ENCODE results near the gene LYRM4.

LYRM4 gene

DNA sequence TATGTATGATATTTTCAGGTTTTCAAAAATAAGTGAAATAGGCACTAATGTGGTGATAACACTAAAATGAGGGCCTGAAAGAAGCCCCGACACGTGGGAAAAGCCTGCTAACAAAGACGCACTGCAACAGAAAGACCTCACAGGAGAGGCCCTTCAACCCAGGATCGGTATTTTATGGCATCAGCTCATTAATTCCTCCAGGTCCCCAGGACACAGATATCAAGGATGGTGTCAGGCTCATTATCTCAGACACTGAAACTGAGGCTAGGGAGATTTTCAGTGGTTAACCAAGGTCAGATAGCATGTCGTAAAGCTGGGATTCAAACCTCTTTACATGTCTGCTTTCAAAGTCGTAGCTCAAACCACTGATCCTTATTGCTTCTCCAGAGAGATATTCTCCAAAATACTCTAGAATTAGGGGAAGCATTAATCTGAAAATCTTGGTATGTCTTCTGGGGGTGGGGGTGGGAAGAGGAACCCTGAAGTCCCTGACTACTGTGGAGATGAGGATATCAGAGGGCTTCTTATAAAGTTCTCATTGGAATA is 111.5 kb downstream of the LYRM4 start:
- H3K36me3 ChIP-seq: no peaks in the 10 kb centered on the region
- H3K4me3 ChIP-seq: no peak overlapping the region
- H3K4me1 ChIP-seq: peaks cover 28% of the 10 kb centered on the region
- H3K27me3 ChIP-seq: no peaks in the 10 kb centered on the region
- no peak overlapping the region for H3K9ac ChIP-seq
- H3K9me3 ChIP-seq: no peaks in the 10 kb centered on the region
- H3K4me2 ChIP-seq: no peak overlapping the region
- H4K20me1 ChIP-seq: no peaks in the 10 kb centered on the region
- TF ChIP-seq Cebpa-rat (IDR thresholded peaks at IDR 0.05): no peak
- H3K27ac ChIP-seq: no peak overlapping the region

- H3K4me2 ChIP-seq: no peak overlapping the region
These were observed 114.4 kb downstream of the LYRM4 start for GRCh38 chr6:5146398-5146797.

GRCh38 chr6:5143634-5144311 is 117.0 kb downstream of the LYRM4 start:
- H3K4me3 ChIP-seq: no peak overlapping the region
- TF ChIP-seq Cebpa-rat (IDR thresholded peaks at IDR 0.05): no peak
- H4K20me1 ChIP-seq: no peaks in the 10 kb centered on the region
- H3K36me3 ChIP-seq: no peaks in the 10 kb centered on the region
- no peak overlapping the region for H3K4me2 ChIP-seq
- no peaks in the 10 kb centered on the region for H3K9me3 ChIP-seq
- H3K9ac ChIP-seq: no peak overlapping the region
- H3K27me3 ChIP-seq: no peaks in the 10 kb centered on the region
- no peak overlapping the region for H3K27ac ChIP-seq
- peaks cover 34% of the 10 kb centered on the region for H3K4me1 ChIP-seq

More at GRCh38 chr6:5146398-5146797, 114.4 kb downstream of the LYRM4 start:
- Histone ChIP-seq H3K27ac (no peak overlapping the region), H3K9ac (no peak overlapping the region), H3K9me3 (no peaks in the 10 kb centered on the region), H3K4me3 (no peak overlapping the region), H3K27me3 (no peaks in the 10 kb centered on the region), H4K20me1 (no peaks in the 10 kb centered on the region), H3K36me3 (no peaks in the 10 kb centered on the region), H3K4me1 (peaks cover 18% of the 10 kb centered on the region)
- TF ChIP-seq Cebpa-rat (IDR thresholded peaks at IDR 0.05): no peak

- no peak overlapping the region for H3K4me2 ChIP-seq
- H3K4me3 ChIP-seq: no peak overlapping the region
- H4K20me1 ChIP-seq: no peaks in the 10 kb centered on the region
- H3K36me3 ChIP-seq: no peaks in the 10 kb centered on the region; the same call in 1 of the 2 replicates
- peaks cover 36% of the 10 kb centered on the region for H3K4me1 ChIP-seq
- no peak for TF ChIP-seq Cebpa-rat (IDR thresholded peaks at IDR 0.05)
- no peak overlapping the region for H3K9ac ChIP-seq
- H3K27ac ChIP-seq: peak overlapping the region; percentile 16; the same call in 1 of the 2 replicates
- H3K9me3 ChIP-seq: no peaks in the 10 kb centered on the region
- H3K27me3 ChIP-seq: no peaks in the 10 kb centered on the region
These were observed 117.8 kb downstream of the LYRM4 start for GRCh38 chr6:5142915-5143314.

GRCh38 chr6:5142131-5142530 is 118.6 kb downstream of the LYRM4 start:
- Histone ChIP-seq H3K9me3 (no peaks in the 10 kb centered on the region), H3K4me1 (peaks cover 42% of the 10 kb centered on the region), H3K36me3 (no peaks in the 10 kb centered on the region; the same call in 1 of the 2 replicates), H4K20me1 (no peaks in the 10 kb centered on the region), H3K4me2 (no peak overlapping the region), H3K27me3 (no peaks in the 10 kb centered on the region), H3K4me3 (no peak overlapping the region), H3K27ac (peak overlapping the region; percentile 52; the same call in 1 of the 2 replicates), H3K9ac (no peak overlapping the region)
- no peak for TF ChIP-seq Cebpa-rat (IDR thresholded peaks at IDR 0.05)

- no peak for TF ChIP-seq Cebpa-rat (IDR thresholded peaks at IDR 0.05)
- H3K4me3 ChIP-seq: no peak overlapping the region
- peak overlapping the region; percentile 73 for H3K4me2 ChIP-seq
- H3K36me3 ChIP-seq: no peaks in the 10 kb centered on the region; the same call in 1 of the 2 replicates
- peak overlapping the region; percentile 52; the same call in 1 of the 2 replicates for H3K27ac ChIP-seq
- peak overlapping the region; percentile 12; the same call in 1 of the 2 replicates for H3K9ac ChIP-seq
- H3K27me3 ChIP-seq: no peaks in the 10 kb centered on the region
- H3K9me3 ChIP-seq: no peaks in the 10 kb centered on the region
- peaks cover 53% of the 10 kb centered on the region for H3K4me1 ChIP-seq
- H4K20me1 ChIP-seq: no peaks in the 10 kb centered on the region
These were observed 119.7 kb downstream of the LYRM4 start for GRCh38 chr6:5141046-5141445.

GRCh38 chr6:5139828-5140771 is 120.7 kb downstream of the LYRM4 start:
- Histone ChIP-seq H3K27me3 (no peaks in the 10 kb centered on the region), H3K4me3 (no peak overlapping the region), H3K4me1 (peaks cover 59% of the 10 kb centered on the region), H3K36me3 (no peaks in the 10 kb centered on the region; the same call in 1 of the 2 replicates), H3K9ac (no peak overlapping the region), H3K9me3 (peaks cover 6% of the 10 kb centered on the region; the same call in 1 of the 2 replicates), H3K4me2 (peak overlapping the region; percentile 73), H3K27ac (no peak overlapping the region), H4K20me1 (no peaks in the 10 kb centered on the region)
- no peak for TF ChIP-seq Cebpa-rat (IDR thresholded peaks at IDR 0.05)

- H3K4me3 ChIP-seq: no peak overlapping the region
- no peak overlapping the region for H3K27ac ChIP-seq
- H3K4me1 ChIP-seq: peaks cover 59% of the 10 kb centered on the region
- no peaks in the 10 kb centered on the region for H4K20me1 ChIP-seq
- peak overlapping the region; percentile 73; the same call in 1 of the 2 replicates for H3K4me2 ChIP-seq
- H3K9ac ChIP-seq: no peak overlapping the region
- peaks cover 6% of the 10 kb centered on the region; the same call in 1 of the 2 replicates for H3K9me3 ChIP-seq
- H3K36me3 ChIP-seq: no peaks in the 10 kb centered on the region; the same call in 1 of the 2 replicates
- no peaks in the 10 kb centered on the region for H3K27me3 ChIP-seq
- TF ChIP-seq Cebpa-rat (IDR thresholded peaks at IDR 0.05): no peak
These were observed 121.5 kb downstream of the LYRM4 start for GRCh38 chr6:5138995-5139827.

DNA sequence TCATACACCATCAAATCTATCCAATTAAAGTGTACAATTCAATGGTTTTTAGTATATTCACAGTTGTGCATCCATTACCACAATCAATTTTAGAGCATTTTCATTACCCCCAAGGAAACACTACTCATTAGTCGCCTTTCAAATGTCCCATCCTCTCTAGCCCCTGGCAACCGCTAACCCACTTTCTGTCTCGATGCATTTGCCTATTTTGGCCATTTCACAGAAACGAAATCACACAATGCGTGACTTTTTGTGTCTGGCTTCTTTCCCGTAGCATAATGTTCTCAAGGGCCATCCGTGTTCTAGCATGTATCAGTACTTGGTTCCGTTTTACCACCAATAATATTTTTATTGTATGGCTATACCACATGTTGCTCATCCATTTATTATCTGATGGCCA is 123.9 kb downstream of the LYRM4 start:
- Histone ChIP-seq H3K4me2 (peak overlapping the region; percentile 62), H3K9me3 (peaks cover 6% of the 10 kb centered on the region; the same call in 1 of the 2 replicates), H3K27me3 (no peaks in the 10 kb centered on the region), H3K9ac (no peak overlapping the region), H3K36me3 (no peaks in the 10 kb centered on the region; the same call in 1 of the 2 replicates), H3K4me3 (no peak overlapping the region), H3K4me1 (peaks cover 77% of the 10 kb centered on the region), H4K20me1 (no peaks in the 10 kb centered on the region), H3K27ac (no peak overlapping the region)
- no peak for TF ChIP-seq Cebpa-rat (IDR thresholded peaks at IDR 0.05)

Data from BLaER1 (cell line).